Measurements from ENCODE around the gene HIVEP2.
"Not testable (repeated sequence)": the region's sequence is repeated elsewhere in the genome, so short reads cannot be mapped to it uniquely, and the experiment has no call there.

DNA sequence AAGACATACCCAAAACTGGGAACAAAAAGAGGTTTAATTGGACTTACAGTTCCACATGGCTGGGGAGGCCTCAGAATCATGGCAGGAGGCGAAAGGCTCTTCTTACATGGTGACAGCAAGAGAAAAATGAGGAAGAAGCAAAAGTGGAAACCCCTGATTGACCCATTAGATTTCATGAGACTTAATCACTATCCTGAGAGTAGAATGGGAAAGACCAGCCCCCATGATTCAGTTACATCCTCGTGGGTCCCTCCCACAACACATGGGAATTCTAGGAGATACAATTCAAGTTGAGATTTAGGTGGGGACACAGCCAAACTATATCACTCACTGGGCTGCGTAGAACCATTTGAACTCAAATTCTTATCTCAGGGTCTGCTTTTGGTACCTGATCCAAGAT, 26.0 kb upstream of the HIVEP2 start:
- TF ChIP-seq, protein P1, sequence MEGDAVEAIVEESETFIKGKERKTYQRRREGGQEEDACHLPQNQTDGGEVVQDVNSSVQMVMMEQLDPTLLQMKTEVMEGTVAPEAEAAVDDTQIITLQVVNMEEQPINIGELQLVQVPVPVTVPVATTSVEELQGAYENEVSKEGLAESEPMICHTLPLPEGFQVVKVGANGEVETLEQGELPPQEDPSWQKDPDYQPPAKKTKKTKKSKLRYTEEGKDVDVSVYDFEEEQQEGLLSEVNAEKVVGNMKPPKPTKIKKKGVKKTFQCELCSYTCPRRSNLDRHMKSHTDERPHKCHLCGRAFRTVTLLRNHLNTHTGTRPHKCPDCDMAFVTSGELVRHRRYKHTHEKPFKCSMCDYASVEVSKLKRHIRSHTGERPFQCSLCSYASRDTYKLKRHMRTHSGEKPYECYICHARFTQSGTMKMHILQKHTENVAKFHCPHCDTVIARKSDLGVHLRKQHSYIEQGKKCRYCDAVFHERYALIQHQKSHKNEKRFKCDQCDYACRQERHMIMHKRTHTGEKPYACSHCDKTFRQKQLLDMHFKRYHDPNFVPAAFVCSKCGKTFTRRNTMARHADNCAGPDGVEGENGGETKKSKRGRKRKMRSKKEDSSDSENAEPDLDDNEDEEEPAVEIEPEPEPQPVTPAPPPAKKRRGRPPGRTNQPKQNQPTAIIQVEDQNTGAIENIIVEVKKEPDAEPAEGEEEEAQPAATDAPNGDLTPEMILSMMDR (IDR thresholded peaks at IDR 0.05 in 8 of 11, conservative IDR thresholded peaks at IDR 0.05 in 3 of 11) = not testable (repeated sequence)
- TF ChIP-seq POLR2A, POLR2AphosphoS5 (IDR thresholded peaks at IDR 0.05): not testable (repeated sequence)
